IMR-90 (cell line): ENCODE measurements around the gene C1orf141.

Source experiments
- CEBPB ChIP-seq: IDR thresholded peaks from 2 replicates; pipeline ENCODE4 v1.6.1; 2012; ENCODE audit warnings: low read depth, low read length, improper control_type of control experiment
- CHD1 ChIP-seq: IDR thresholded peaks from 2 replicates; pipeline ENCODE4 v1.6.1; 2012; ENCODE audit warnings: low read depth, low read length, improper control_type of control experiment
- FOS ChIP-seq: fragments of 150-350 bp; IDR thresholded peaks from 2 replicates; pipeline ENCODE4 v1.6.1; 2016; ENCODE audit warnings: low read depth, low read length
- MAFK ChIP-seq: IDR thresholded peaks from 2 replicates; pipeline ENCODE4 v1.6.1; 2012; ENCODE audit warnings: low read depth, low read length, improper control_type of control experiment
- MAZ ChIP-seq: IDR thresholded peaks from 2 replicates; pipeline ENCODE4 v1.6.1; 2012; ENCODE audit warnings: low read depth, mild to moderate bottlenecking, low read length, improper control_type of control experiment, moderate library complexity, borderline replicate concordance
- POLR2A ChIP-seq: IDR thresholded peaks from 2 replicates; pipeline ENCODE4 v1.6.1; 2012; ENCODE audit warnings: mild to moderate bottlenecking, low read depth, low read length
- RAD21 ChIP-seq: IDR thresholded peaks from 2 replicates; pipeline ENCODE4 v1.6.1; 2012; ENCODE audit warnings: low read length, improper control_type of control experiment
- RCOR1 ChIP-seq: IDR thresholded peaks from 2 replicates; pipeline ENCODE4 v1.6.1; 2012; ENCODE audit warnings: mild to moderate bottlenecking, low read length, improper control_type of control experiment; ENCODE audit not compliant: insufficient replicate concordance
- RFX5 ChIP-seq: IDR thresholded peaks from 2 replicates; pipeline ENCODE4 v1.8.0; 2012; ENCODE audit warnings: low read depth, mild to moderate bottlenecking, low read length, moderate library complexity
- SMC3 ChIP-seq: fragments of 150-350 bp; IDR thresholded peaks from 2 replicates; pipeline ENCODE4 v1.6.1; 2016; ENCODE audit warnings: low read depth, mild to moderate bottlenecking, antibody characterized with exemption, low read length, moderate library complexity
- TF ChIP-seq, protein P1 (sequence below): conservative IDR thresholded peaks from 2 replicates; pipeline ENCODE4 v1.5.1; 2012; ENCODE audit warnings: mild to moderate bottlenecking, low read depth, low read length, improper control_type of control experiment
- TF ChIP-seq, protein P2 (sequence below): fragments of 150-350 bp; IDR thresholded peaks from 2 replicates; pipeline ENCODE4 v1.6.1; 2017; ENCODE audit warnings: mild to moderate bottlenecking, antibody characterized with exemption, low read length, low read depth

DNA sequence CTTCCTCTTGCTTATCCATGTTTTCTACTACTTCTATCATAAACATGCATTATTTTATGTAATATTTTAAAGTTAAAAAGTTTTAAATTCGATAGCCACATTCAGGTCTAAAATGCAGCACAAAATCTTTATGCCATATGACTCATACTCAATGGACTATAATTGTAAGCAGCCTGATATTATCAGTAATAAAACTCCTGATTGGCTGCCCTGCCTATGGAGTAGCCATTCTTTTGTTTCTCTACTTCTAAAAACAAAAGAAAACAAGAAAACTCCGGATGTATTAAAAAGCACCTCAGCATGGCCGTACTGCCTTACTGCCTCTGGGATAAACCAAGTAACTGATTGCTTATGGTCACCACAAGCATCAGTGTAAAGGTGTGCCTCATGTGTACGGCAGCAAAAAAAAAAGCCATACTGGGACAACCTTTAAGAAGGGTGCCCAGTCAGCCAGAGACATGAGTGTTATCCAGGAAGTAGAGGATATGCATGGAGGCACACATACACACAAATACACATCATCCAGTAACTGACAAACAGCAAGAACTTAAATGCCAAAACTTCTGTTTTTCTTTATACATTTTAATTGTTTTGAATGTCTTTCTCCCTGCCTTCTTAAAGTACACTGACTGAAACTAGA is 90.0 kb downstream of the C1orf141 start:
- TF ChIP-seq MAZ: no peak
- no peak for TF ChIP-seq POLR2A
- TF ChIP-seq, protein P1, sequence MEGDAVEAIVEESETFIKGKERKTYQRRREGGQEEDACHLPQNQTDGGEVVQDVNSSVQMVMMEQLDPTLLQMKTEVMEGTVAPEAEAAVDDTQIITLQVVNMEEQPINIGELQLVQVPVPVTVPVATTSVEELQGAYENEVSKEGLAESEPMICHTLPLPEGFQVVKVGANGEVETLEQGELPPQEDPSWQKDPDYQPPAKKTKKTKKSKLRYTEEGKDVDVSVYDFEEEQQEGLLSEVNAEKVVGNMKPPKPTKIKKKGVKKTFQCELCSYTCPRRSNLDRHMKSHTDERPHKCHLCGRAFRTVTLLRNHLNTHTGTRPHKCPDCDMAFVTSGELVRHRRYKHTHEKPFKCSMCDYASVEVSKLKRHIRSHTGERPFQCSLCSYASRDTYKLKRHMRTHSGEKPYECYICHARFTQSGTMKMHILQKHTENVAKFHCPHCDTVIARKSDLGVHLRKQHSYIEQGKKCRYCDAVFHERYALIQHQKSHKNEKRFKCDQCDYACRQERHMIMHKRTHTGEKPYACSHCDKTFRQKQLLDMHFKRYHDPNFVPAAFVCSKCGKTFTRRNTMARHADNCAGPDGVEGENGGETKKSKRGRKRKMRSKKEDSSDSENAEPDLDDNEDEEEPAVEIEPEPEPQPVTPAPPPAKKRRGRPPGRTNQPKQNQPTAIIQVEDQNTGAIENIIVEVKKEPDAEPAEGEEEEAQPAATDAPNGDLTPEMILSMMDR: no peak
- TF ChIP-seq RAD21: no peak
- no peak for TF ChIP-seq RFX5
- no peak for TF ChIP-seq CEBPB
- no peak for TF ChIP-seq FOS
- TF ChIP-seq RCOR1: no peak
- TF ChIP-seq MAFK: no peak
- no peak for TF ChIP-seq SMC3
- TF ChIP-seq, protein P2, sequence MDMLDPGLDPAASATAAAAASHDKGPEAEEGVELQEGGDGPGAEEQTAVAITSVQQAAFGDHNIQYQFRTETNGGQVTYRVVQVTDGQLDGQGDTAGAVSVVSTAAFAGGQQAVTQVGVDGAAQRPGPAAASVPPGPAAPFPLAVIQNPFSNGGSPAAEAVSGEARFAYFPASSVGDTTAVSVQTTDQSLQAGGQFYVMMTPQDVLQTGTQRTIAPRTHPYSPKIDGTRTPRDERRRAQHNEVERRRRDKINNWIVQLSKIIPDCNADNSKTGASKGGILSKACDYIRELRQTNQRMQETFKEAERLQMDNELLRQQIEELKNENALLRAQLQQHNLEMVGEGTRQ: no peak
- no peak for TF ChIP-seq CHD1
